HEK293 (cell line): ENCODE data around the gene PNPLA6.

Experiments
- KLF10 ChIP-seq: fragments of 450-650 bp; IDR thresholded peaks from 2 replicates; pipeline ENCODE4 v1.5.1; 2018; ENCODE audit warnings: missing biosample characterization, mild to moderate bottlenecking, missing genetic modification characterization
- ZNF2 ChIP-seq: fragments of 450-650 bp; formaldehyde crosslinking; IDR thresholded peaks from 2 replicates; pipeline ENCODE4 v1.5.1; 2016; ENCODE audit warnings: missing biosample characterization, missing genetic modification characterization
- ZNF302 ChIP-seq: fragments of 450-650 bp; formaldehyde crosslinking; IDR thresholded peaks from 2 replicates; pipeline ENCODE4 v1.5.1; 2016; ENCODE audit warnings: missing biosample characterization, missing genetic modification characterization, low read depth
- TF ChIP-seq, protein P1 (sequence below): fragments of 450-650 bp; formaldehyde crosslinking; IDR thresholded peaks from 2 replicates; pipeline ENCODE4 v1.5.1; 2017; ENCODE audit warnings: missing biosample characterization, missing genetic modification characterization
- TF ChIP-seq, protein P2 (sequence below): fragments of 450-650 bp; formaldehyde crosslinking; IDR thresholded peaks from 2 replicates; pipeline ENCODE4 v1.5.1; 2016; ENCODE audit warnings: missing biosample characterization, missing genetic modification characterization
- TF ChIP-seq, protein P3 (sequence below): fragments of 450-650 bp; formaldehyde crosslinking; IDR thresholded peaks from 2 replicates; pipeline ENCODE4 v1.5.1; 2016; ENCODE audit warnings: missing biosample characterization, missing genetic modification characterization, low read depth

DNA sequence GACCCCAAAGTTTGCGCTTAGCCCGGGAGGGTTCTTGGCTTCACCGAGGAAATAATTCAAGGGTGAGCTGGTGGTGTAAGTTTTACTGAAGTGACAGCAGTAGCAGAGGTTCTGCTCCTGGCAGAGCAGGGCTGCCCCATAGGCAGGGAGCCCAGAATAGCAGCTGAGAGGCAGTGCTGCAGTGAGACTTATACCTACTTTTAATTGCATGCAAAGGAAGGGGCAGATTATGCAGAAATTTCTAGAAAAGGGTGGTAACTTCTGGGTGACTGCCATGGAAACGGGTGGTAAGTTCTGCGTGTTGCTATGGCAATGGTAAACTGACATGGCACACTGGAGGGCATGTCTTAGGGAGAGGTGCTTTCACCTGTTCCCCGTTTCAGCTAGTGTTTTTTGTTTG lies 42.6 kb downstream of the PNPLA6 start:
- TF ChIP-seq, protein P1, sequence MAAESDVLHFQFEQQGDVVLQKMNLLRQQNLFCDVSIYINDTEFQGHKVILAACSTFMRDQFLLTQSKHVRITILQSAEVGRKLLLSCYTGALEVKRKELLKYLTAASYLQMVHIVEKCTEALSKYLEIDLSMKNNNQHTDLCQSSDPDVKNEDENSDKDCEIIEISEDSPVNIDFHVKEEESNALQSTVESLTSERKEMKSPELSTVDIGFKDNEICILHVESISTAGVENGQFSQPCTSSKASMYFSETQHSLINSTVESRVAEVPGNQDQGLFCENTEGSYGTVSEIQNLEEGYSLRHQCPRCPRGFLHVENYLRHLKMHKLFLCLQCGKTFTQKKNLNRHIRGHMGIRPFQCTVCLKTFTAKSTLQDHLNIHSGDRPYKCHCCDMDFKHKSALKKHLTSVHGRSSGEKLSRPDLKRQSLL (tag by site-specific recombination), result no peak
- TF ChIP-seq, protein P2, sequence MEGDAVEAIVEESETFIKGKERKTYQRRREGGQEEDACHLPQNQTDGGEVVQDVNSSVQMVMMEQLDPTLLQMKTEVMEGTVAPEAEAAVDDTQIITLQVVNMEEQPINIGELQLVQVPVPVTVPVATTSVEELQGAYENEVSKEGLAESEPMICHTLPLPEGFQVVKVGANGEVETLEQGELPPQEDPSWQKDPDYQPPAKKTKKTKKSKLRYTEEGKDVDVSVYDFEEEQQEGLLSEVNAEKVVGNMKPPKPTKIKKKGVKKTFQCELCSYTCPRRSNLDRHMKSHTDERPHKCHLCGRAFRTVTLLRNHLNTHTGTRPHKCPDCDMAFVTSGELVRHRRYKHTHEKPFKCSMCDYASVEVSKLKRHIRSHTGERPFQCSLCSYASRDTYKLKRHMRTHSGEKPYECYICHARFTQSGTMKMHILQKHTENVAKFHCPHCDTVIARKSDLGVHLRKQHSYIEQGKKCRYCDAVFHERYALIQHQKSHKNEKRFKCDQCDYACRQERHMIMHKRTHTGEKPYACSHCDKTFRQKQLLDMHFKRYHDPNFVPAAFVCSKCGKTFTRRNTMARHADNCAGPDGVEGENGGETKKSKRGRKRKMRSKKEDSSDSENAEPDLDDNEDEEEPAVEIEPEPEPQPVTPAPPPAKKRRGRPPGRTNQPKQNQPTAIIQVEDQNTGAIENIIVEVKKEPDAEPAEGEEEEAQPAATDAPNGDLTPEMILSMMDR (tag by site-specific recombination), result no peak
- no peak for TF ChIP-seq KLF10 (tag by site-specific recombination)
- TF ChIP-seq ZNF302 (tag by site-specific recombination), result no peak
- TF ChIP-seq, protein P3, sequence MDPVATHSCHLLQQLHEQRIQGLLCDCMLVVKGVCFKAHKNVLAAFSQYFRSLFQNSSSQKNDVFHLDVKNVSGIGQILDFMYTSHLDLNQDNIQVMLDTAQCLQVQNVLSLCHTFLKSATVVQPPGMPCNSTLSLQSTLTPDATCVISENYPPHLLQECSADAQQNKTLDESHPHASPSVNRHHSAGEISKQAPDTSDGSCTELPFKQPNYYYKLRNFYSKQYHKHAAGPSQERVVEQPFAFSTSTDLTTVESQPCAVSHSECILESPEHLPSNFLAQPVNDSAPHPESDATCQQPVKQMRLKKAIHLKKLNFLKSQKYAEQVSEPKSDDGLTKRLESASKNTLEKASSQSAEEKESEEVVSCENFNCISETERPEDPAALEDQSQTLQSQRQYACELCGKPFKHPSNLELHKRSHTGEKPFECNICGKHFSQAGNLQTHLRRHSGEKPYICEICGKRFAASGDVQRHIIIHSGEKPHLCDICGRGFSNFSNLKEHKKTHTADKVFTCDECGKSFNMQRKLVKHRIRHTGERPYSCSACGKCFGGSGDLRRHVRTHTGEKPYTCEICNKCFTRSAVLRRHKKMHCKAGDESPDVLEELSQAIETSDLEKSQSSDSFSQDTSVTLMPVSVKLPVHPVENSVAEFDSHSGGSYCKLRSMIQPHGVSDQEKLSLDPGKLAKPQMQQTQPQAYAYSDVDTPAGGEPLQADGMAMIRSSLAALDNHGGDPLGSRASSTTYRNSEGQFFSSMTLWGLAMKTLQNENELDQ (tag by site-specific recombination), result no peak
- no peak for TF ChIP-seq ZNF2
